Measurements from ENCODE around the gene NME4. TPM values are rescaled to one million over a fixed set of nuclear protein-coding genes. Genes with fewer than 3 reads are reported as not detected.

NME4 gene
- polyA plus RNA-seq, 3 donors, result 26.7 to 31.4 (median 26.9) TPM

GRCh38 chr16:398561-399339, 1.8 kb downstream of the NME4 start:
- H3K9ac ChIP-seq (ENCODE audit: insufficient read depth, low read length, poor library complexity, severe bottlenecking), result no peak overlapping the region
- Mint-ChIP-seq H3K9me3 (no peaks in the 10 kb centered on the region), H3K27me3 (ENCODE audit: low read depth in 3 of 3) (peaks cover 3 to 5% (median 4%) of the 10 kb centered on the region in 3 donors), H3K4me3 (no peak overlapping the region), H3K4me1 (peaks cover 32% of the 10 kb centered on the region), H3K36me3 (peaks cover 0 to 6% of the 10 kb centered on the region in 2 donors), H3K27ac (peak overlapping the region in 2 of 7 donors; percentile 25 to 49)
- no peaks in the 10 kb centered on the region for H3K27me3 ChIP-seq (ENCODE audit: control insufficient read depth in 2 of 2, insufficient read depth in 2 of 2, low read length in 2 of 2)
- no peak for TF ChIP-seq CTCF (IDR thresholded peaks at IDR 0.05)
- H3K27ac ChIP-seq (ENCODE audit: low read depth in 1 of 2, low read length in 2 of 2), result no peak overlapping the region
- no peaks in the 10 kb centered on the region for H3K36me3 ChIP-seq (replicated peaks in 1 of 2; ENCODE audit: control insufficient read depth in 1 of 2, insufficient read depth in 2 of 2, low read length in 2 of 2)
- intact Hi-C loops (cut with micrococcal nuclease), result loop anchor here in 1 of 2 donors (5.0 kb wide), 1 partner anchor 129 kb away; the partner anchor contains the start of gene CAPN15
- no peaks in the 10 kb centered on the region for H4K20me1 ChIP-seq (ENCODE audit: insufficient read depth, low read length)
- no peak overlapping the region for H3K4me2 ChIP-seq (replicated peaks; ENCODE audit: extremely low read depth, low read length, poor library complexity, severe bottlenecking)
- no peak for DNase-seq
- H3K4me1 ChIP-seq (ENCODE audit: control insufficient read depth in 1 of 2, insufficient read depth in 2 of 2, low read length in 2 of 2), result peaks cover 31 to 39% of the 10 kb centered on the region in 2 donors
- no peak overlapping the region for H3K4me3 ChIP-seq (replicated peaks in 1 of 3; ENCODE audit: low read depth in 2 of 3, low read length in 3 of 3)
- H3K9me3 ChIP-seq (replicated peaks in 1 of 2; ENCODE audit: control insufficient read depth in 1 of 2, insufficient read depth in 1 of 2, low read length in 2 of 2), result no peaks in the 10 kb centered on the region
- H2AFZ ChIP-seq (ENCODE audit: insufficient read depth, low read depth, low read length, poor library complexity, severe bottlenecking), result no peak overlapping the region
- H3K79me2 ChIP-seq (ENCODE audit: insufficient read depth, low read length), result peaks cover 4% of the 10 kb centered on the region
- WGBS (ENCODE audit: insufficient coverage), result 82% methylated on average over 19 of the region's 24 CpGs

- 78% methylated on average over 15 of the region's 22 CpGs for WGBS (ENCODE audit: insufficient coverage)
- Mint-ChIP-seq H3K9me3 (no peaks in the 10 kb centered on the region), H3K27me3 (ENCODE audit: low read depth in 3 of 3) (peaks cover 3 to 5% (median 4%) of the 10 kb centered on the region in 3 donors), H3K4me3 (no peak overlapping the region), H3K27ac (peak overlapping the region in 3 of 7 donors; percentile 25 to 98 (median 26)), H3K4me1 (peaks cover 32% of the 10 kb centered on the region), H3K36me3 (peaks cover 0 to 6% of the 10 kb centered on the region in 2 donors)
- peak overlapping the region; percentile 78 to 85 for H3K27ac ChIP-seq (ENCODE audit: low read depth in 1 of 2, low read length in 2 of 2)
- intact Hi-C loops (cut with micrococcal nuclease), result loop anchor here (5.0 kb wide), 1 partner anchor 128 kb away; the partner anchor contains the start of gene CAPN15 (in 2 of the 2)
- H3K4me3 ChIP-seq (replicated peaks in 1 of 3; ENCODE audit: low read depth in 2 of 3, low read length in 3 of 3), result no peak overlapping the region
- H3K27me3 ChIP-seq (ENCODE audit: control insufficient read depth in 2 of 2, insufficient read depth in 2 of 2, low read length in 2 of 2), result no peaks in the 10 kb centered on the region
- no peaks in the 10 kb centered on the region for H3K9me3 ChIP-seq (replicated peaks in 1 of 2; ENCODE audit: control insufficient read depth in 1 of 2, insufficient read depth in 1 of 2, low read length in 2 of 2)
- no peak for TF ChIP-seq CTCF (IDR thresholded peaks at IDR 0.05)
- no peaks in the 10 kb centered on the region for H3K36me3 ChIP-seq (replicated peaks in 1 of 2; ENCODE audit: control insufficient read depth in 1 of 2, insufficient read depth in 2 of 2, low read length in 2 of 2)
- H3K79me2 ChIP-seq (ENCODE audit: insufficient read depth, low read length), result peaks cover 4% of the 10 kb centered on the region
- no peaks in the 10 kb centered on the region for H4K20me1 ChIP-seq (ENCODE audit: insufficient read depth, low read length)
- no peak overlapping the region for H3K9ac ChIP-seq (ENCODE audit: insufficient read depth, low read length, poor library complexity, severe bottlenecking)
- no peak overlapping the region for H2AFZ ChIP-seq (ENCODE audit: insufficient read depth, low read depth, low read length, poor library complexity, severe bottlenecking)
- H3K4me2 ChIP-seq (replicated peaks; ENCODE audit: extremely low read depth, low read length, poor library complexity, severe bottlenecking), result peak overlapping the region; percentile 78
- peak in 1 of 3 donors; percentile 8 for DNase-seq
- H3K4me1 ChIP-seq (ENCODE audit: control insufficient read depth in 1 of 2, insufficient read depth in 2 of 2, low read length in 2 of 2), result peaks cover 31 to 39% of the 10 kb centered on the region in 2 donors
Measured at GRCh38 chr16:399340-400019, 2.5 kb downstream of the NME4 start.

Data from CD14-positive monocyte (primary cell).